Endothelial cell of umbilical vein (primary cell): ENCODE measurements around the gene MAML1. TPM values are rescaled to one million over a fixed set of nuclear protein-coding genes. Genes with fewer than 3 reads are reported as not detected.

ENCODE experiments used
- BruUV-seq: library from RNA; stranded (reverse); fragments of 400-500 nt; replicated peaks from 2 replicates; lab custom pipeline; 2021; lab: Mats Ljungman, UMichigan
- CTCF ChIA-PET: fragments of 300-600, 350-600 bp; sonication (Branson Sonifier 250); formaldehyde crosslinking; loops from one replicate; lab custom pipeline; 2021; ENCODE audit warnings: antibody characterized with exemption, inconsistent platforms; lab: Charles Lee
- POLR2A ChIA-PET: fragments of 300-600, 350-600 bp; sonication (Branson Sonifier 250); formaldehyde crosslinking; loops from one replicate; lab custom pipeline; 2021; ENCODE audit warnings: antibody characterized with exemption, inconsistent platforms; lab: Charles Lee
- DNase-seq: peaks from one replicate; pipeline ENCODE4 v3.0.0-alpha.2; 2011; ENCODE audit warnings: low read depth, low spot score
- FAIRE-seq: peaks from 2 replicates; lab custom pipeline; 2011; peaks lifted over from hg19 to GRCh38; lab: Jason Lieb, UNC
- H2AFZ ChIP-seq: 2 replicates; pipeline ENCODE4 v1.6.0; 2012; ENCODE audit warnings: low read depth, low read length, control low read depth, inconsistent platforms
- H3K27ac ChIP-seq: 2 replicates; pipeline ENCODE4 v1.5.1; 2011; ENCODE audit warnings: low read depth, mild to moderate bottlenecking, control low read depth, low read length, moderate library complexity; ENCODE audit not compliant: insufficient read depth
- H3K27me3 ChIP-seq, 2 experiments: 2 replicates each; pipeline versions ENCODE4 v1.6.0 to v1.6.1; 2011; ENCODE audit warnings: low read length in 2 of 2, mixed read lengths in 1 of 2; ENCODE audit not compliant: control insufficient read depth in 2 of 2, insufficient read depth in 2 of 2
- H3K36me3 ChIP-seq, 2 experiments: 2 replicates in 1 of 2; 3 replicates in 1 of 2; pipeline ENCODE4 v1.5.1; 2011; ENCODE audit warnings: low read length in 2 of 2, mild to moderate bottlenecking in 1 of 2, moderate library complexity in 1 of 2; ENCODE audit not compliant: control insufficient read depth in 2 of 2, insufficient read depth in 2 of 2; ENCODE audit errors: extremely low read depth in 1 of 2
- H3K4me1 ChIP-seq: 3 replicates; pipeline ENCODE4 v1.5.1; 2011; ENCODE audit warnings: mild to moderate bottlenecking, low read length; ENCODE audit not compliant: control insufficient read depth, insufficient read depth; ENCODE audit errors: extremely low read depth
- H3K4me2 ChIP-seq: 2 replicates; pipeline ENCODE4 v1.6.1; 2011; ENCODE audit warnings: low read length, control low read depth, mixed read lengths; ENCODE audit not compliant: insufficient read depth
- H3K4me3 ChIP-seq, 3 experiments: fragments of 200-600 bp in 1 of 3; sonication (generic), shearing (Covaris generic) in 1 of 3; replicated peaks in 1 of 3; 2 replicates each; pipeline ENCODE4 v1.5.1; 2011 to 2016; ENCODE audit warnings: control low read depth in 3 of 3, low read length in 3 of 3, mild to moderate bottlenecking in 2 of 3, inconsistent platforms in 1 of 3, low read depth in 1 of 3, moderate library complexity in 1 of 3; ENCODE audit not compliant: insufficient read depth in 1 of 3
- H3K79me2 ChIP-seq: 2 replicates; pipeline ENCODE4 v1.6.0; 2012; ENCODE audit warnings: low read length, inconsistent platforms; ENCODE audit not compliant: control insufficient read depth, insufficient read depth
- H3K9ac ChIP-seq: replicated peaks from 2 replicates; pipeline ENCODE3; 2011; ENCODE audit warnings: low read length, control low read depth; ENCODE audit not compliant: insufficient read depth; ENCODE audit errors: extremely low read depth
- H3K9me1 ChIP-seq: replicated peaks from 3 replicates; pipeline ENCODE4 v1.6.0; 2011; ENCODE audit warnings: mild to moderate bottlenecking, low read length; ENCODE audit not compliant: control insufficient read depth, insufficient read depth; ENCODE audit errors: extremely low read depth
- H3K9me3 ChIP-seq: replicated peaks from 2 replicates; pipeline ENCODE4 v1.5.1; 2012; ENCODE audit warnings: low read length, inconsistent platforms; ENCODE audit not compliant: control insufficient read depth, insufficient read depth
- H4K20me1 ChIP-seq: replicated peaks from 2 replicates; pipeline ENCODE3; 2011; ENCODE audit warnings: mild to moderate bottlenecking, low read length; ENCODE audit not compliant: control insufficient read depth, insufficient read depth; ENCODE audit errors: extremely low read depth
- EZH2 ChIP-seq: IDR thresholded peaks from 2 replicates; pipeline ENCODE4 v1.6.1; 2012; ENCODE audit warnings: borderline replicate concordance, low read depth, mild to moderate bottlenecking, moderate library complexity, low read length, inconsistent platforms; ENCODE audit not compliant: severe bottlenecking
- JUN ChIP-seq: IDR thresholded peaks from 2 replicates; pipeline ENCODE4 v1.6.1; 2011; ENCODE audit warnings: borderline replicate concordance, low read depth; ENCODE audit not compliant: insufficient read length, insufficient read depth
- MYC ChIP-seq: IDR thresholded peaks from one replicate; pipeline ENCODE4 v1.6.1; 2011; ENCODE audit warnings: mild to moderate bottlenecking, low read depth, low read length
- POLR2A ChIP-seq: IDR thresholded peaks from 2 replicates; pipeline ENCODE4 v1.6.1; 2012; ENCODE audit warnings: low read depth, mild to moderate bottlenecking, control low read depth, low read length
- dilution Hi-C: fragments of 300-500 bp; cut with MboI; formaldehyde crosslinking; loops from one replicate; pipeline ENCODE4 v1.15.0; 2019; ENCODE audit warnings: low sequenced_read_pairs; ENCODE audit not compliant: extremely low pct_ligation_motif_present
- intact Hi-C: fragments of 100-400 bp; cut with micrococcal nuclease; formaldehyde crosslinking; loops from one replicate; pipeline ENCODE4 v1.10.0; 2022
- polyA plus RNA-seq, 4 experiments: library from polyadenylated mRNA; depleted of rRNA in 3 of 4; stranded (reverse) in 3 of 4; unstranded in 1 of 4; fragments of >200 nt; gene quantifications; 2 replicates each; pipeline versions ENCODE4 v1.2.1 to v1.2.3, GENCODE V29; 2011 to 2012; ENCODE audit warnings: missing spikeins in 1 of 4
- total RNA-seq: library from RNA; stranded (reverse); gene quantifications from 2 replicates; pipeline ENCODE4 v1.2.3, GENCODE V29; 2021
- TF ChIP-seq, protein P1 (sequence below): IDR thresholded peaks from 2 replicates; pipeline ENCODE4 v1.6.1; 2011; ENCODE audit not compliant: insufficient read depth, insufficient read length
- TF ChIP-seq, protein P2 (sequence below), 2 donors: IDR thresholded peaks; 1 replicate in 1 of 2; 2 replicates in 1 of 2; pipeline ENCODE4 v1.5.1; 2011; ENCODE audit warnings: low read length in 2 of 2, mild to moderate bottlenecking in 2 of 2, moderate library complexity in 2 of 2, control low read depth in 1 of 2, inconsistent platforms in 1 of 2, low read depth in 1 of 2; ENCODE audit not compliant: insufficient read depth in 1 of 2; ENCODE audit errors: extremely low read depth in 1 of 2

The MAML1 gene
- total and polyA plus RNA-seq, 2 donors (not counting 3 experiments of a cell fraction or from before 2014, with no cell fraction given), result 12.4 to 29.0 TPM

DNA sequence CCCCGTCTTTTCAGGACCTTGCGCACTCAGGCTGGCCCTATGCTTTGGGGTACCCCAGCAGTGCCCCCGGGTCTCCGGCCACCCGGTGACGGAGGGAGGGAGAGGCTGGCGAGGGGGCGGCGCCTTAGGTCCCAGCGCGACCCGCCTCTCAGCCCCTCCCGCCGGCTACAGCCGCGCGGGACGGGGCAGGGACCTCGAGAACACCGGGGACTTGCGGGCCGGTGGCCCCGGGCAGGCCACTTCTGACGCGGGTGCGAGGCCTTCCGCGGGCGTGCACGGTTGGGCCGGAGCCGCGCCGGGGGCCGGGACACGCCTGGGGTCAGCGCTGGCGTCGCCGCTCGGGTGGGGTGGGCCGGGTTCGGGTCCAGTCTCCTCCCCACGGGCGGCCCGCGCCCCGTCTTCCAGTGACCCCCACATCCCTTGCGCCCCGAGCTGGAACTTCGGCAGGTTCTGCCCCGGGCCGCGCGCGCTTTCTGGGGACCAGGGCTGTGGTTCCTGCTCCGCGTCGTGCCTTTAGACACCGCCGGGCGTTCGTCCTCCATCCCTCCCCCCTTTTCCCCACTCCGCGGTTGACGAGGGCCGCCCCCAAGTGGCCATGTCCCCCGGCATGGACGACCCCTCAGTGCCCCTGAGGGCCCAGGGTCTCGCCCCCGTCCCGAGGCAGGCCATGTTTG is 84.3 kb downstream of the MAML1 start:
- Histone ChIP-seq H3K27ac (peak overlapping the region; percentile 20), H3K9me3 (no peaks in the 10 kb centered on the region), H3K4me3 (peak overlapping the region in 2 of 3 experiments; percentile 18 to 42), H4K20me1 (peaks cover 1% of the 10 kb centered on the region), H3K27me3 (no peaks in the 10 kb centered on the region), H2AFZ (peak overlapping the region; percentile 49), H3K79me2 (peaks cover 14% of the 10 kb centered on the region), H3K9me1 (no peaks in the 10 kb centered on the region), H3K4me2 (peak overlapping the region; percentile 8), H3K9ac (peak overlapping the region; percentile 35), H3K36me3 (peaks cover 0 to 4% of the 10 kb centered on the region in 2 experiments), H3K4me1 (peaks cover 24% of the 10 kb centered on the region)
- dilution Hi-C loops (no loop called here), intact Hi-C loops (loop anchor here (5.0 kb wide), 1 partner anchor 195 kb away; the partner anchor contains the start of gene HNRNPH1)
- TF ChIP-seq, protein P1, sequence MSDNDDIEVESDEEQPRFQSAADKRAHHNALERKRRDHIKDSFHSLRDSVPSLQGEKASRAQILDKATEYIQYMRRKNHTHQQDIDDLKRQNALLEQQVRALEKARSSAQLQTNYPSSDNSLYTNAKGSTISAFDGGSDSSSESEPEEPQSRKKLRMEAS, result no peak
- TF ChIP-seq, protein P2, sequence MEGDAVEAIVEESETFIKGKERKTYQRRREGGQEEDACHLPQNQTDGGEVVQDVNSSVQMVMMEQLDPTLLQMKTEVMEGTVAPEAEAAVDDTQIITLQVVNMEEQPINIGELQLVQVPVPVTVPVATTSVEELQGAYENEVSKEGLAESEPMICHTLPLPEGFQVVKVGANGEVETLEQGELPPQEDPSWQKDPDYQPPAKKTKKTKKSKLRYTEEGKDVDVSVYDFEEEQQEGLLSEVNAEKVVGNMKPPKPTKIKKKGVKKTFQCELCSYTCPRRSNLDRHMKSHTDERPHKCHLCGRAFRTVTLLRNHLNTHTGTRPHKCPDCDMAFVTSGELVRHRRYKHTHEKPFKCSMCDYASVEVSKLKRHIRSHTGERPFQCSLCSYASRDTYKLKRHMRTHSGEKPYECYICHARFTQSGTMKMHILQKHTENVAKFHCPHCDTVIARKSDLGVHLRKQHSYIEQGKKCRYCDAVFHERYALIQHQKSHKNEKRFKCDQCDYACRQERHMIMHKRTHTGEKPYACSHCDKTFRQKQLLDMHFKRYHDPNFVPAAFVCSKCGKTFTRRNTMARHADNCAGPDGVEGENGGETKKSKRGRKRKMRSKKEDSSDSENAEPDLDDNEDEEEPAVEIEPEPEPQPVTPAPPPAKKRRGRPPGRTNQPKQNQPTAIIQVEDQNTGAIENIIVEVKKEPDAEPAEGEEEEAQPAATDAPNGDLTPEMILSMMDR (IDR thresholded peaks at IDR 0.05; ENCODE audit: extremely low read depth in 1 of 2, insufficient read depth in 1 of 2, low read depth in 1 of 2, low read length in 2 of 2), result peak in 1 of 2 donors; percentile 10
- BruUV-seq, result no TSS peak
- FAIRE-seq (peak; percentile 40), DNase-seq (no peak)
- ChIA-PET CTCF (interaction anchor here (1.8 kb wide), 1 partner anchor 15 kb away, joined by 5 read pairs; no protein-coding TSS in a partner anchor), POLR2A (no interaction called here)

DNA sequence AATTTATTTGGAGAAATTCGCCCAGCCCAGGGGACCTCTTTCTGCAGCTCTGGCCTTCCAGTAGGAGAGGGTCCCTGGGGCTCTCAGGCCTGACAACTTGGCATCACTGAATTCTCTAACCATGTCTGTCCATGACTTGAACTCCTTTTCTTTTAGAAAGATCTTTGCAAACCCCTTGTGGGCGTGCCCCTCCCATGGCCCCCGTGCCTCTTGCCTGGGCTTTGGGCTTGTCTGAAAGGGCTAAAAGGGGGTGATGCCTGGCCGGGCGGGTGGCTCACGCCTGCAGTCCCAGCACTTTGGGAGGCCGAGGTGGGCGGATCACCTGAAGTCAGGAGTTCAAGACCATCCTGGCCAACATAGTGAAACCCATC is 84.8 kb downstream of the MAML1 start:
- no TSS peak for BruUV-seq
- Histone ChIP-seq H3K4me1 (peaks cover 29% of the 10 kb centered on the region), H3K4me2 (peak overlapping the region; percentile 8), H3K27me3 (no peaks in the 10 kb centered on the region), H4K20me1 (peaks cover 5% of the 10 kb centered on the region), H3K9ac (no peak overlapping the region), H3K9me1 (no peaks in the 10 kb centered on the region), H3K79me2 (peaks cover 19% of the 10 kb centered on the region), H3K27ac (no peak overlapping the region), H3K4me3 (peak overlapping the region in 1 of 3 experiments; percentile 42), H3K36me3 (peaks cover 0 to 2% of the 10 kb centered on the region in 2 experiments), H3K9me3 (no peaks in the 10 kb centered on the region), H2AFZ (peak overlapping the region; percentile 49)
- ChIA-PET POLR2A (no interaction called here), CTCF (interaction anchor here (1.8 kb wide), 1 partner anchor 15 kb away, joined by 5 read pairs; no protein-coding TSS in a partner anchor)
- TF ChIP-seq POLR2A, result no peak
- no peak for TF ChIP-seq JUN
- TF ChIP-seq MYC, result no peak
- no peak for TF ChIP-seq EZH2
- DNase-seq (no peak), FAIRE-seq (no peak)
- dilution Hi-C loops (no loop called here), intact Hi-C loops (loop anchor here (5.0 kb wide), 1 partner anchor 195 kb away; the partner anchor contains the start of gene HNRNPH1)
